ENCODE measurements around the gene SLC25A31. TPM values are rescaled to one million over a fixed set of nuclear protein-coding genes. Genes with fewer than 3 reads are reported as not detected.
A peak's percentile ranks its signal among the peaks of the same experiment; 100 is the strongest.

SLC25A31 gene
- total and polyA plus RNA-seq, 10 of the 15 experiments (the other 5 are each of a cell fraction or from before 2014, with no cell fraction given) = not detected

DNA sequence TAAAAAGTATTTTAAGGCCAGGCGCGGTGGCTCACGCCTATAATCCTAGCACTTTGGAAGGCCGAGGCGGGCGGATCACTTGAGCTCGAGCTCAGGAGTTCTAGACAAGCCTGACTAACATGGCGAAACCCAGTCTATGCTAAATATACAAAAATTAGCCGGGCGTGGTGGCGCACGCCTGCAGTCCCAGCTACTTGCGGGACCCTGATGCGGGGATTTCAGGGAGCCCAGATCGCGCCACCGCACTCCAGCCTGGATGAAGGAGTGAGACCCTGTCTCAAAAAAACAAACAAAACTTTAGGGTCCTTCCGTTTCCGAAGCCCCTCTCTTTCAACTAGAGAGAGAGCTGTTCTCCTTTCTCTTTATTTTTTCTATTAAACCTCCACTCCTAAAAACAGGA lies 1.2 kb downstream of the SLC25A31 start (continued):
- TF ChIP-seq EP300 (IDR thresholded peaks at IDR 0.05; ENCODE audit: borderline replicate concordance in 1 of 2, control insufficient read depth in 1 of 2, low read depth in 2 of 2, low read length in 2 of 2) (no peak), PAX5 (IDR thresholded peaks at IDR 0.05; ENCODE audit: borderline replicate concordance, low read depth, low read length) (no peak), NFIC (IDR thresholded peaks at IDR 0.05; ENCODE audit: low read depth, low read length) (no peak), MTA3 (IDR thresholded peaks at IDR 0.05; ENCODE audit: borderline replicate concordance, low read length) (no peak), SP1 (IDR thresholded peaks at IDR 0.05; ENCODE audit: low read depth, low read length) (no peak), YY1 (IDR thresholded peaks at IDR 0.05; ENCODE audit: low read depth, low read length) (no peak), KLF5 (IDR thresholded peaks at IDR 0.05; ENCODE audit: partially characterized antibody) (no peak), ZZZ3 (IDR thresholded peaks at IDR 0.05; ENCODE audit: control insufficient read depth, insufficient read length, low read depth) (no peak), POLR2AphosphoS5 (IDR thresholded peaks at IDR 0.05; ENCODE audit: low read length) (no peak), POLR2AphosphoS2 (IDR thresholded peaks at IDR 0.05; ENCODE audit: low read depth, low read length) (no peak)

DNA sequence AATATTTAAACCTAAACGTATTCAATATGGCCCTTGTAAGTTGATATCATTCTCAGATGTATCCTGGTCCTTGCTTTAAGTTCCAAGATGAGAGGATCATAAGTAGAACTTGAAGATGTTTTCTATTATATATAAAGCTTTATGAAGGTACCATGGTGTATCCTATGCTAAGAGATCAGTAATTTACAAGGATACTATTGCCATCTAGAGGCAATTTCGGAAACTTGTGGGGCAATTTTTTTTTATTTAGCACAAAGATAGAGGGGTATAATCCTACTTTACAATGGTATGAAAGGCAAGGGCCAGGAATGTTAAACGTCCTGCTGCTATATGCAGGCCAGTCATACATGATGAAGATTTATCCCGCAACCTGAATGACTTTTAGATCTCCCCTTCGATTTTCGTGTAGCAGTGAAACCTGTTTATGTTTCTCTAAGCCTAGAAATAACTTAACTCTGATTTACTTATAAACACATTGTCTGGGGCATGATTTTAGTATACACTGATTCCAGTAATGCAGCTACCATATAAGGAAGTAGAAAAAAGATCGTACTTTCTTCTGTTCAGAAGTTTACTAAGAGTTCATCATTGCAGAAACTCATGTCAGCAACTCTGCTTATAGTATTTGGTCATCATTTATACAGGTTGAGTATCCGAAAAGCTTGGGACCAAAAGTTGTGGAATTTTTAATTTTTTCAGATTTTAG lies 2.6 kb downstream of the SLC25A31 start:
- no peak overlapping the region for H2AFZ ChIP-seq (ENCODE audit: control insufficient read depth, low read depth, low read length)
- ChIA-PET SMC1A (ENCODE audit: uncharacterized antibody, unreplicated experiment) (interaction anchor here (0.7 to 5.6 kb wide), 21 partner anchors 9 to 319 kb away, joined by 3 to 86 read pairs (median 5); no protein-coding TSS in a partner anchor), RAD21 (ENCODE audit: unreplicated experiment) (interaction anchor here (0.6 to 4.6 kb wide), 15 partner anchors 29 to 319 kb away, joined by 3 to 57 read pairs (median 3); partner anchors contain the start of genes ABHD18, INTU and MFSD8), POLR2A (interaction anchor here (1.0 kb wide), 1 partner anchor 131 kb away, joined by 3 read pairs; no protein-coding TSS in a partner anchor), CTCF (interaction anchor here (0.6 to 6.0 kb wide), 35 partner anchors 9 to 1128 kb away, joined by 3 to 137 read pairs (median 4); no protein-coding TSS in a partner anchor)
- H3K9me3 ChIP-seq (replicated peaks; ENCODE audit: control insufficient read depth, insufficient read depth, low read length) = no peaks in the 10 kb centered on the region
- peak; percentile 66 for FAIRE-seq
- H3K4me3 ChIP-seq = no peak overlapping the region
- under 1% methylated on average over 8 of the region's 8 CpGs for WGBS (ENCODE audit: insufficient coverage, insufficient replicate concordance, low lambda C conversion rate, missing lambda C conversion rate)
- no peaks in the 10 kb centered on the region for H3K36me3 ChIP-seq (ENCODE audit: control insufficient read depth in 2 of 2, insufficient read depth in 2 of 2, low read length in 1 of 2)
- ATAC-seq = peak; percentile 92
- in situ Hi-C loops (cut with MboI) = loop anchor here (5.0 kb wide), 1 partner anchor 130 kb away; no protein-coding TSS in a partner anchor
- no peaks in the 10 kb centered on the region for H3K4me1 ChIP-seq (ENCODE audit: control insufficient read depth, insufficient read depth, low read length)
- intact Hi-C loops (cut with micrococcal nuclease; ENCODE audit: unreplicated experiment) = loop anchor here (1.0 to 5.0 kb wide), 2 partner anchors 127 to 195 kb away; no protein-coding TSS in a partner anchor
- no TSS peak for BruUV-seq (replicated peaks)
- peak; percentile 12 for DNase-seq (ENCODE audit: low read depth, low spot score)
- no peak overlapping the region for H3K9ac ChIP-seq (ENCODE audit: control insufficient read depth, insufficient read depth, low read length)
- no peaks in the 10 kb centered on the region for H4K20me1 ChIP-seq (ENCODE audit: control insufficient read depth, insufficient read depth)
- no peak overlapping the region for H3K27ac ChIP-seq (ENCODE audit: control insufficient read depth, insufficient read depth)
- H3K4me2 ChIP-seq (ENCODE audit: control insufficient read depth, insufficient read depth) = no peak overlapping the region
- no peaks in the 10 kb centered on the region for H3K79me2 ChIP-seq (ENCODE audit: control insufficient read depth, insufficient read depth, low read length)
- no peaks in the 10 kb centered on the region; a peak in 1 of 4 replicates for H3K27me3 ChIP-seq (replicated peaks in 1 of 2; ENCODE audit: control insufficient read depth in 2 of 2, insufficient read depth in 2 of 2, low read length in 1 of 2)
- TF ChIP-seq CBX3 (IDR thresholded peaks at IDR 0.05; ENCODE audit: borderline replicate concordance, low read depth) (no peak), KLF5 (IDR thresholded peaks at IDR 0.05; ENCODE audit: partially characterized antibody) (no peak), POLR2AphosphoS2 (IDR thresholded peaks at IDR 0.05; ENCODE audit: low read depth, low read length) (no peak), RB1 (IDR thresholded peaks at IDR 0.05; ENCODE audit: borderline replicate concordance) (no peak), PAX5 (IDR thresholded peaks at IDR 0.05; ENCODE audit: borderline replicate concordance, low read depth, low read length) (no peak), SMC3 (IDR thresholded peaks at IDR 0.05; ENCODE audit: borderline replicate concordance, low read length) (peak; percentile 71; the same call in 1 of the 2 replicates), CREM (IDR thresholded peaks at IDR 0.05; ENCODE audit: low read depth) (no peak), RAD21 (IDR thresholded peaks at IDR 0.05; ENCODE audit: insufficient read depth, low read depth, low read length) (peak; percentile 83)
- TF ChIP-seq, protein P1, sequence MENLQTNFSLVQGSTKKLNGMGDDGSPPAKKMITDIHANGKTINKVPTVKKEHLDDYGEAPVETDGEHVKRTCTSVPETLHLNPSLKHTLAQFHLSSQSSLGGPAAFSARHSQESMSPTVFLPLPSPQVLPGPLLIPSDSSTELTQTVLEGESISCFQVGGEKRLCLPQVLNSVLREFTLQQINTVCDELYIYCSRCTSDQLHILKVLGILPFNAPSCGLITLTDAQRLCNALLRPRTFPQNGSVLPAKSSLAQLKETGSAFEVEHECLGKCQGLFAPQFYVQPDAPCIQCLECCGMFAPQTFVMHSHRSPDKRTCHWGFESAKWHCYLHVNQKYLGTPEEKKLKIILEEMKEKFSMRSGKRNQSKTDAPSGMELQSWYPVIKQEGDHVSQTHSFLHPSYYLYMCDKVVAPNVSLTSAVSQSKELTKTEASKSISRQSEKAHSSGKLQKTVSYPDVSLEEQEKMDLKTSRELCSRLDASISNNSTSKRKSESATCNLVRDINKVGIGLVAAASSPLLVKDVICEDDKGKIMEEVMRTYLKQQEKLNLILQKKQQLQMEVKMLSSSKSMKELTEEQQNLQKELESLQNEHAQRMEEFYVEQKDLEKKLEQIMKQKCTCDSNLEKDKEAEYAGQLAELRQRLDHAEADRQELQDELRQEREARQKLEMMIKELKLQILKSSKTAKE (IDR thresholded peaks at IDR 0.05; ENCODE audit: low read depth, poor library complexity, severe bottlenecking) = no peak
- TF ChIP-seq, protein P2, sequence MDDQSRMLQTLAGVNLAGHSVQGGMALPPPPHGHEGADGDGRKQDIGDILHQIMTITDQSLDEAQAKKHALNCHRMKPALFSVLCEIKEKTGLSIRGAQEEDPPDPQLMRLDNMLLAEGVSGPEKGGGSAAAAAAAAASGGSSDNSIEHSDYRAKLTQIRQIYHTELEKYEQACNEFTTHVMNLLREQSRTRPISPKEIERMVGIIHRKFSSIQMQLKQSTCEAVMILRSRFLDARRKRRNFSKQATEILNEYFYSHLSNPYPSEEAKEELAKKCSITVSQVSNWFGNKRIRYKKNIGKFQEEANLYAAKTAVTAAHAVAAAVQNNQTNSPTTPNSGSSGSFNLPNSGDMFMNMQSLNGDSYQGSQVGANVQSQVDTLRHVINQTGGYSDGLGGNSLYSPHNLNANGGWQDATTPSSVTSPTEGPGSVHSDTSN (IDR thresholded peaks at IDR 0.05; ENCODE audit: insufficient replicate concordance, low read depth, low read length) = no peak

All from GM12878 (cell line).